ENCODE data around the gene EGLN3.
"Not testable (repeated sequence)": the region's sequence is repeated elsewhere in the genome, so short reads cannot be mapped to it uniquely, and the experiment has no call there.

EGLN3 gene

DNA sequence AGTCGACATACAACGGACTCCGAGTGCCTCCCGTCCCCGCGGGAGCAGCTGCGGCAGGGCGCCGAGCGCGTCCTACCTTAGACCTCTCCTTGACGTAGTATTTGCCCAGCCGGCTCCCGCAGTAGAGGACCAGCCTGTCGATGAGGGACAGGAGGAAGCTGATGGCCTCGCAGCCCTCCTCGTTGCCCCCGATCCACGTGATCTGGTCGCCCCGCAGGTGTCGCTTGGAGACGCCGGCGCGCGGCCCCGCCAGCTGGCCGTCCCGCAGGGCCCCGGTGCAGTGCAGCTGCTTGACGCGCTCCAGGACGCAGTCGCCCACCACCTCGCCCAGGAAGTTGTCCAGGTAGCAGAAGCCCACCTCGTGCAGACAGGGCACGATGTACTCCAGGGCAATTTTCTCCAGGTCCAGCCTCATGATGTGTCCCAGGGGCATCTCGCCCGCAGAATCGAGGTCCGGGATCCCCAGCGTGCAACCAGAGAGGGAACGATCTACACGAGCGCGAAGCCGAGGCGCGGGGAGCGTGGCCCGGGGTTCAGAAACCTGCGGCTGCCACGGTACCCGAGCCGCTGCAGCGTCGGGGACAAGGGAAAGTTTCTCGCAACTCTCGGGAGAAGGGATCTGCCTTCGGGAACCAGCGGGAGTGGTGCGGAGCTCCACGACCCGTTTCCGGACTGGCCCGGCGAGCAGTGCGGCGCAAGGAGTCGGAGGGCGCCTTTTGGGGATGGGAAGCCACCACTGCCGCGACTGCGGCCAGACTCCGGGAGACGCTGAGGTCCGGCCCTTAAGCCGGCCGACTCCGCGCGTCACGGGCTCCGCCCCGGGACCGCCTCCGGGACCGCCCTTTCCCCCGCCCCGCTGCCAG lies at the start of gene EGLN3:
EGLN3 (minus strand) TSS at position 755 of the 863 bp plus-strand sequence; CDS start at position 433, 322 bp downstream.
- peak; percentile 84 for DNase-seq

DNA sequence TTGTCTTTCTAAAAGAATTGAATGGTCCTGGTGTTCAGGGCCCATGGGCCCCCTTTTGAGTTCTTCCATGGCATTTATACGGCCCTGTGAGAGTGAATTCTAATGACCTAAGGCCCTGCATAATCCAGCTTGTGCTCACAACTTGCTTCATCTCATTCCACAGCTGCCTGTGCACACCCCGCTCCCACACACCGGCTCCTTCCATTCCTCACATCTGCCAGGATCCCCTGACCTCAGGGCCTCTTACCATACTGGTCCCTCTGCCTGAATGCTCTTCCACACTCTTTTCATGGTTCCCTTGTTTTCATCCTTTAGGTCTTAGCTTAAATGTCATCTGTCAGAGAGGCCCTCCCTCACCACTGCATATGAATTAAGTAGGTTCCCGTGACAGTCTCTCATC lies 49.5 kb upstream of the EGLN3 start:
- no peak for DNase-seq

DNA sequence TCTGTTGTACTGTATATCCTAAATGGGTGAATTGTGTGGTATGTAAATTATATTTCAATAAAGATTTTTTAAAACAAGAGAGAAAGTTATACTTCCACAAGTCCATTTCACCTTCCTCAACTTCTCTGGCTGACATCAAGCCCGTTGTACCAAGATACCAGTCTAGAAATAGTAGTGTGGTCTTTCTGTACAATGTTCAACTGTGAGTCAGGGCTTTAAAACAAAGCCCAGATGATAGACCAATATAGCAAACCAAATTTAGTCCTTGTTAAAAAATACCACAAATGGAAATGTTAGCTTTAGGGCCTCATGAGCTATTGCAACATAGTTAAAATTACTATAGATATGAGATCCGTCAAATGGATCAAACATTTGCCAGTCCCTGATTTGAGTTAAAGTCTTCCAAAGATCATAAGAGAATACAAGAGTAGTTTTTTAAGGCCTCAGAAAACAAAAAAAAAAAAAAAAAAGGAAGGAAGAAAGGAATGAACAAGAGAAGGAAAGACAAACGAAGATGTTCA lies 49.0 kb upstream of the EGLN3 start:
- no peak for DNase-seq

DNA sequence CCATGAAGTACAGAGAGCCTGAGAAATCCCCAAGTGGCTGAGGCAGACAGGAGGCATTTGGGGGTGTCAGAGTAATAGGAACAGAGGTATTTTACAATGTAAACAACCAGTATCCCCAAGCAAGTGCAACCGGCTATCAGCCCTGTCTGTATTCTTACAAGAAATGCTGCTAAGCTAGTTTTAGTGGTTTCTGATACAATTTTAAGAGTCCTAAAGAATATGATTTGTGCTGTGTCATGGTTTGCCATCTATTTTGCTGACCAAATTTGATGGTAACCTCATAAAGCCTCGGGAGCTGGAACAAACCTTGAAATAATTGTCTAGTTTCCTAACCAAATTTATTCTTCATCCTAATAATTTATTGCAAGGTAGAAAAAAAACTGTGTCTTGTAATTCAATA lies 46.7 kb upstream of the EGLN3 start:
- no peak for DNase-seq

DNA sequence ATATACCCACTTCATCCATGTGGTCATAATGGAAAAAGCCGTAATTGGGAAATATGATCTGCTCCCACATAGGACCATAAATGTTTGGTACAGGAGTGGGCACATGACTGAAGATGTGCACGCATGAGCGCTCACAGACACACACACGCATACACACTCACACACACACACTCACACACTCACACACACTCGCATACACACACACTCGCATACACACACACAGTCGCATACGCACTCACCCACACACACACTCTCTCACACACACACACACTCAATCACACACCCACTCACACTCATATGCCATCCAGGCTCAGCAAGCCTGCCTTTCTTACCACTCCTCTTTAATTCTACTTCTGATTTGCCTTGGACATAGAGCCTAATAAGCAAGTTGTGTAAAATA lies 45.6 kb upstream of the EGLN3 start:
- peak; percentile 89 for DNase-seq

DNA sequence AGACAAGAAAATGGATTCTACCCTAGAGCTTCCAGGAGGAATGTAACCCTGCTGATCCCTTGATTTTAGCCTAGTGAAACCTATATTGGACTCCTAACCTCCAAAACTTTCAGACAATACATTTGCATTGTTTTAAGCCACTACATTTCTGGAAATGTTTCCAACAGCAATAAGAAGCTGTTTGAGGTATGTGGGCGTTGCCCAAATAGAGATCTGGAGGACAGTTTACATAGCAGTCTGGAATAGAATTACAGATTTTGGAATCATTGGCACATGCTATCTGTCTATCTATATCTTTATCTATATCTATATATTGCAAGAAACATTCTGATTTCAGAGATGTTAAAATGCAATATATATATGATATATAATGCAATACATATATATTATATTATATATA lies 42.4 kb upstream of the EGLN3 start:
- DNase-seq, result no peak

DNA sequence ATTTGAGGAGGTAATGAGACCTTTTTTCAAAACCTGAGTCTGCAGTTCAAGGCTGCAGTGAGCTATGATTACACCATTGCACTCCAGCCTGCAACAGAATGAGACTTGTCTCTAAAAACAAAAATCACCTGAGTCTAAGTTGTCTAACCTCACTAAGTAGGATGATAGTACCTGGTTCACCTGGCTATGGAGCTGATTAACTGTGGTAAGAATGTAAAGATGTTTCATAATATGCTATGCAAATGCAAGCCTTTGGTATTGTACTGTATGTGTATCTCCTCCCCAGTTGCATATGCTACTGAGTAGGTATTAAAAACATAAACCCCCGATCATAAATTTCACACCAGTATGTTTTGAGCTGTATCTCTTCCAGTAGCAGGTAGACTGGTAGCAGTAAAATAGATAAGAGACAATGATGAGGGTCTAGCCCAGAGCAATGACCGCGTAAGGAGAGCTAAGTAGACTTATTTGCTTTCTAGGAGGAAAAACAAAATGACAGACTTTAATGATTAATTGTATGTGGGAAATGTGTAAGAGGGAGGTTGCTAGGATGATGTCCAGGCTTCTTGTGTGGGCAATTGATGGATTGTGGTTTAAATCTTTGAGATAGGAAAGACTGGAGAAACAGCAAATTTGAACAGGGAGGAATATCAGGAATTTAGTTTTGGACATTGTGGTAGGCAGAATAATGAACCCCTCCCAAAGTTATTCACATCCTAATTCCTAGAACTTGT lies 41.6 kb upstream of the EGLN3 start:
- DNase-seq, result no peak

DNA sequence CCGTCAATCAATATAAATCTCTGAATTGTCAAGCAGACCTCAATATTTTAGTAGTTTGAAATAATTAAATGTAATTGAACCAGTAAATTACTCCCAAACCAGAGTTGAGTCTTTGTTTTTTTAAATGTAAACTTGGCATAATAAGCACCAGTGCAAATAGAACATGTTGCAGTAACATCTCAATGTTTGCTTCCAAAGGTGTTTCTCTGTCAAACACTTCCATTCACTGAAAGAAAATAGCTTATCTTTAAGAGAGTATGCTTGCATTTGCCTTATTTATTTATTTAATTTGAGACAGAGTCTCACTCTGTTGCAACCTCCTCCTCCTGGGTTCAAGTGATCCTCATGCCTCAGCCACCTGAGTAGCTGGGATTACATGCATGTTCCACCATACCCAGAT lies 39.9 kb upstream of the EGLN3 start:
- no peak for DNase-seq

DNA sequence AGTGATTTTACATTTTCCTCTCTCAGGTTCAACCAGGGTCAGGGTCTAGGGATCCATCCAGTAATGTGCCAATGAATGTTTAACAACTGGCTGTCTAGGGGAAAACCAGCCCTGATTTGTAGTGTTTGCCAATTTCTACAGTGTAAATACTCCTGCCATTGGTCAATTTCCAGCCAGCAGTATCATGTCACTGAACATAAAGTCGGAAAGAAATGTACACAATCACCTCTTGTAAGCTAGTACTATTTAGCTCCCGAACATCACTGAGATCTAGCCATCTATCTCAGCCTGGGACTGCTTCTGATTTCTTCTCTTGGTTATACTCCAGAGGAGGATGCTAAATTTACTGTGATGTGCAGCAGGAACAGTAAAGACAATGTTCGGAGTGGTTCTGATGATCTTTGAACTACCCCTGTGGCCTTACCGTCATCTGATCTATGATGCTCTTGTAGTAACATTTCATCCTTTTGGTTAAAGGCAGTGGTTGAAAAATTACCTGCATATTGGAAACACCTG lies 36.7 kb upstream of the EGLN3 start:
- DNase-seq, result no peak

DNA sequence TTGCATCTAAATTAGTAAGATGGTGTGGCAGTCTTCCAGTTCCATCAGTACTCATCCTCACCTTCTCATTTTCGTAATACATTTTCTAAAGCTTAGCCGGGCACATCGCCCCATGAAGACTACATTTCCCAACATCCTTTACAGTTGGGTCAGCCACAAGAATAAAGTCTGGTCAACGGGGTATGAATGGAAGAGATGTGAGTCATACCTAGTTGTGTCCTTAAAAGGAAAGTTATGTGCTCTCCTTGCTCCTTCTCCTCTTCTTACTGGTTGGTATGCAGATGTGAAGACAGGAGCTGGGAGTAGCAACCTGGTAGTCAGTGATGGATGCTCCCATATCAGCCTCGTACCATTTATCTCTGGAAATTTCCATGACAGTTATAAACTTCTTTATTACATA lies 35.9 kb upstream of the EGLN3 start:
- no peak for DNase-seq

DNA sequence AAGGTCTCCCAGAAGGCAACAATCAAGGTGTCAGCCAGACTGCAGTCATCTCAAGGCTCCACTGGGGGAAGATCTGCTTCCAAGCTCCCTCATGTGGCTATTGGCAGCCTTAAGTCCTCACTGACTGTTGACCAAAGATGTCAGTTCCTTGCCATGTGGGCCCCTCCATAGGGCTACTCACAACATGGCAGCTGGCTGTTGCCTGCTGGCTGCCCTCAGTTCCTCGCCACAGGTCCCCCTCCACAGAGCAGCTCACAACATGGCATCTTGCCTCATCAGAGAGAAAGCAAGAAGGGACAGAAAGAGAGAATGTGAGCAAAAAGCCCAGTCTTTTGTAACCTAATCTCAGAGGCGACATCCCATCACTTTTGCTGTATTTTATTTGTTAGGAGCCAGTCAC lies 34.4 kb upstream of the EGLN3 start:
- DNase-seq, result no peak

DNA sequence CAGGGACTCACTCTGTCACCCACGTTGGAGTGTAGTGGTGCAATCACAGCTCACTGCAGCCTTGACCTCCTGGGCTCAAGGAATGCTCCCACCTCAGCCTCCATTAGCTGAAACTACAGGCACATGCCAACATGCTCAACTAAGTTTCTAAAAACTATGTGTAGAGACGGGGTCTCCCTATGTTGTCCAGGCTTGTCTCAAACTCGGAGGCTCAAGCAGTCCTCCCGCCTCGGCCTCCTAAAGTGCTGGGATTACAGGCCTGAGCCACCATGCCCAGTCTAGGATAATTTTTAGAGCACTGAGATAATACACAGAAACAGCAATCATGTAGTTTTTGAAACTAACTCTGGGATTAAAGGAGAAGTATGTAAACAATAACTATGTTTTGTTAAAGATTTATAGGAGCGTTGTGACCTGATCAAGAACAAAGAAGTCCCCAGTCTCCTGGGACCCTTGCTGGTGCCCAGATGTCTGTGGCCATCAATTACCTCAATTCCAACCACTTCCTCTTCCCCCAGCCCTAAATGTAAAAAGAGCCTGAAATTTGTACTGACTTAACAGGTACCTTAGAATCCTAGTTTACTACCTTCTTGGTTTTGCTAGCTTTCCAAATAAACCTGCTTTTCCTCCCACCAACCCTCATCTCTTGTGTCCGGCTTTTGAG lies 28.9 kb upstream of the EGLN3 start:
- no peak for DNase-seq

DNA sequence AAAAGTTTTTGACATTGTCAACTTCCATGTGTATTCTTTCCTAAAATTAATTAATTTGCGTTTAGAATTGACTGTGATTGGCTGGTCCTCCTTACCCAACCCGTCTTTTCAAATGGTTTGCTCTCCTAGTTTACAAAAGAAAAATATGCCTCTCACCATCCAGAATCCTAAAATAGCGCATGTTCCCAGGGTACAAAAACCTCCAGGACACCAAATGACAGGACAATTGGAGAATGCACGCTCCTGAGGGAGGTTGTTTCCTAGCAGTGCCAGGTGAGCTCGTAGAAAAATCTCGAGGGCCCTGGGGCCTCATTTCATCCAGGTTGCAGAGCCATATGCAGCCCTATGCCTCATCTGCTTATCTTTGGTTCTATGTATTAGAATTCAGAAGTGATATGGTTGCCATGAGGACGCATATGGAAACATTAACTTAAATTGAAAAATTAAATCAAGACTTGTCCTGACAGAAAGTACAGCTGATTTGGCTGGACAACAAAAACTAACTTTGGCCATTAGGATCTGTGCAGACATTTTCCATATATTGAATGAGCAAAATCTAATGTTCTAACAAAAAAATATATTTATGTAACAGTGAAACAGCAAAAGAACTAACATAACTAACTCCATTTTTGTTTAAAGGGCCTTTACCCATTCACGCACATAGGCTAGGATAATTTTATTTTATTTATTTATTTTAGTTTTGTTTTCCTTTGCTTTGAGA lies 28.2 kb upstream of the EGLN3 start:
- peak; percentile 20 for DNase-seq

DNA sequence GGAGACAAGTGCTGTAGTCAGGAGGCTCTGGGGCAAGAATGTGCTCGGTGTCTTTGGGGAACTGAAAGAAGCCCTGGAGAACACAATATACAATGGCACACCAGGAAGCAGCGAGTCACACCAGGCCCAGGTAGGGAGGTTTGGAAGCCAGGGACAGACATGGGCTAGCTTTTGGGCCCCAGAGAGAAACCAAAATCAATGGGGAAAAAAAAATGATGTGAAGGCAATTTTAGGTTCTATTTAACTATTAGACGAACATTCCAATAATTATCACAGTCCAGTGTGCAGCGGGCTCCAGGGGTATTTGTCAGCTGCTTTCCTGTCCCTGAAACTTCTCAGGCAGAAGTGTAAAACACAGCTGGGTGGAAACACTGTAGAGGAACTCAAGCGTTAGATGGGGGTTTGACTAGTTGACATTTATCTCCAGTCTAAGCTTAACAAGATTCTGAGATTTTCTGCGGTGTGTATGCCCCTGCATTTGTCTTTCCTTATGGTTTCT lies 21.8 kb upstream of the EGLN3 start:
- no peak for DNase-seq

DNA sequence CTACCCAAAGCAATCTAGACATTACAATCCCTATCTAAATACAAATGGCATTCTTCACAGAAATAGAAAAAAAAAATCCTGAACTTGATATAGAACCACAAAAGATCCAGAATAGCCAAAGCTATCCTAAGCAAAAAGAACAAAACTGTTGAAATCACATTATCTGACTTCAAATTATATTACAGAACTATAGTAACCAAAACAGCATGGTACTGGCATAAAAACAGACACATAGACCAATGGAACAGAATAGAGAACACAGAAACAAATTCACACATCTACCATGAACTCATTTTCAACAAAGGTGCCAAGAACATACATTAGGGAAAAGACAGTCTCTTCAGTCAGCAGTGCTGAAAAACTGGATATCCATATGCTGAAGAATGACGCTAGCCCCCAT lies 19.0 kb upstream of the EGLN3 start:
- DNase-seq, result not testable (repeated sequence)

DNA sequence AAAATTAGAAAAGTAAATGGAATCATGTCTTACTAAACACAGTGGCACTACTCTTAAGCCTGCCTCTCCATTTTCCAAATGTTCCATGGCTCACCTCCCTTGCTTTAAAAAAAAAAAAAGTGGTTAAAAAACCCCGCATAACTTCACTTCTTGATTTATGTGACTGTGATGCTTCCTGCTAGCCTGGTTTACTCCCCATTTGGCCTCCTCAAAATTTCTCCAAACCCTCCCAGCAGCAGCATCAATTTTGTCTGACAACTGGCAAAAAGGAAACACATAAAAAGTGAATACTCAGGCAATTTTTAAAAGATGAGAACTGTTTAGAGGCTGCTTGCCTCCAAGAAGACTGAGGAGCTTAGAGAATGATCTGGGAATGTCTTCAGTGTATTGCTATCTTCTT lies 17.8 kb upstream of the EGLN3 start:
- no peak for DNase-seq

DNA sequence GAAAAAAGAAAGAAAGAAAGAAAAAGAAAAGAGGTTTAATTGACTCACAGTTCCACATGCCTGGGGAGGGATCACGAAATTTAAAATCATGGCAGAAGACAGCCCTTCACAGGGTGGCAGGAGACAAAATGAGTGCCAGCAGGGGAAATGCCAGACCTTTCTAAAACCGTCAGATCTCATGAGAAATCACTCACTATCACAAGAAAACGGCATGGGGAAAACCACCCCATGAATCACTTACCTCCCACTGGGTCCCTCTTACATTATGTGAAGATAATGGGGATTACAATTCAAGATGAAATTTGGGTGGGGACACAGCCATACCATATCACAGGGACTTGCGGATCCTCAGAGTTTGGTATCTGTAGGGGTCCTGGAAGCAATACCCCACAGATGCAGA lies 16.3 kb upstream of the EGLN3 start:
- no peak for DNase-seq

DNA sequence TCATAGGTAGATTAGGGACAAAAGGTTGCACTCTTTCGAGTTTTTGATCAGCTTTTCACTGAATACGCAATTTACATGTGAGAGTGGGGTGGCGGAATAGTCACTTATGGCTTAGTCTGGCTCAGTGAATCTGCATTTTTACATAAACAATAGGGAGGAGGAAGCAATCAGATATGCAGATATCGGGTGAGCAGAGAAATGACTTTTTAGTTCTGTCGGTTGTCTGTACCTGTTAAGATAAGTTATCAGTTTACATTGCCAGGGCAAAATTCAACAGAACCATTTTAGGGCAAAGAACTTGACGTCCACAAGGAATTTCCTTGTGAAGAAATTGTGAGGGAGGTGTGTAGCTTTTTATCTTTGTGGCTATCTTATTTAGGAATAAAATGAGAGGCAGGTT lies 15.4 kb upstream of the EGLN3 start:
- no peak for DNase-seq

DNA sequence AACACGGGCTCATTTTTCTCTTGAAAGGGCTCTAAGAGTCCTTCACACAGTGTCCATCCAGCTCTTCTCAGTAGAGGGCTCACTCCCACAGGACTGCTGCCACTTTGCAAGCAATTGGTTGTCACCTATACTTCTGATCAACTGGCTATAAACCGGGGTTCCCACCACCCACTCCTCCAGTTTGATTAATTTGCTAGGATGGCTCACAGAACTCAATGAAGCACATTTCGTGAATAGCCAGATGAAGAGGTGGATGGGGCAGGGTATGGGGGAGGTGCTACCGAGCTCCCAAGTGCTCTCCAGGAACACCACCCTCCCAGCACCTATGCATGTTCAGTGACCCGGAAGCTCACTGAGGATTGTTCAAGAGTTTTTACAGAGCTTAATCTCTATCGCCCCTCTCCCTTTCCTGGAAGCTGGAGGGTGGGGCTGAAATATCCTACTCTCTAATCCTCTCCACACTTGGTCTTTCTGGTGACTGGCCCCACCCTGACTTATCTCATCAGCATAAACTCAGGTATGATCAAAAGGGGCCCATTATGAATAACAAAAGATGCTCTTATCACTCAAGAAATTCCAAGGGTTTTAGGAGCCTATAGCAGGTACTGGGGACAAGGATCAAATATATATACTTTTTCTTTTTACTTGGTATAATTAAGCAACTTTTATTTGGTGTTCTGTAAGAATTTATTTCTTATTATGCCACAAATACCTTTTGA lies 13.9 kb upstream of the EGLN3 start:
- no peak for DNase-seq

DNA sequence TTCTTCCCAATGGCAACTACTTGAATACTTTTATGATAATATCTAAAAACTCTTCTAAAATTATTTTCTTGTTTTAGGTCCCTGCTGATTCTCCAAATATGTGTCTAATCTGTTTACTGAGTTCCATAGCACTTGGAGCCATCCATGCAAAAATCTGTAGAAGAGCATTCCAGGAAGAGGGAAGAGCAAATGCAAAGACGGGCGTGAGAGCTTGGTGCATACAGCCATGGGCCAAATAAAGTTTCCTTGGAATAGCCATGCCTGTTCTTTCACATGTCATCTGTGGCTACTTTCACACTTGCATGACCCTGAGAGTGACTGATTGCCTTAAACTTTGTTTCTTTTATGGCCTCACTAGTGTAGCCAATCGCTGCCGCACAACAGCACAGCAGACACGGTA lies 13.0 kb upstream of the EGLN3 start:
- no peak for DNase-seq

DNA sequence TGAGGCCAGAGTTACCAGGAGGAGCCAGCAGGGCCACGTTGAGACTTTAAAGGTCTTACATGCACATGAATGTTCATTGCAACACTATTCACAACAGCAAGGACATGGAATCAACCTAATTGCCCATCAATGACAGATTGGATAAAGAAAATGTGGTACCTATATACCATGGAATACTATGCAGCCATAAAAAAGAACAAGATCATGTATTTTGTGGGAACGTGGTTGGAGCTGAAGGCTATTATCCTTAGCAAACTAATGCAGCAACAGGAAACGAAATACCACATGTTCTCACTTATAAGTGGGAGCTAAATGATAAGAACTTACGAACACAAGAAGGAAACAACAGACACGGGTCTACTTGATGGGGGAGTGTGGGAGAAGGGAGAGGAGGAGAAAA lies 11.6 kb upstream of the EGLN3 start:
- not testable (repeated sequence) for DNase-seq

DNA sequence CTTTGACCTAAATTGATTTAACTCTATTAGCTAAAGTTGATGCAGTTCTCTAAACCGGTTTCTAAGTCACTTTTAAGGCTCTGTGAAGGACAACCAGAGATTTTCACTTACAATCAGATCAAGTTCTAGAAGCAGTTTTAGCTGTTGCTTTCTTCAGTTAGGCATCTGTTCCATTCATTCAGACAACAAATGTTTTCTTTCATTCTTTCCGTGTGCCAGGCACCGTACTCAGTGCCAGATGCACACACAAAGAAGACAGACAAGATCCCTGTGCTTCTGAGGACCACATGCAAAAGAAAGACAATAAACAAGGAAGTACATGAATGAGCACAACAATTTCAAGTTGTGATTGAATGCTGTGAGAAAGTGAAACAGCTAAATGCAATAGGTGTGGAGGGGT lies 11.1 kb upstream of the EGLN3 start:
- no peak for DNase-seq
